Rectal smooth muscle tissue (tissue), 1 donor: ENCODE data around the gene MYO18B.

Experiments used
- H3K27ac ChIP-seq: one replicate; pipeline ENCODE4 v1.7.0; 2013; ENCODE audit warnings: low read depth, low read length, inconsistent platforms
- H3K27me3 ChIP-seq: one replicate; pipeline ENCODE4 v1.7.0; 2013; ENCODE audit warnings: low read length; ENCODE audit not compliant: control insufficient read depth, insufficient read depth
- H3K36me3 ChIP-seq: one replicate; pipeline ENCODE4 v1.7.0; 2013; ENCODE audit warnings: low read length; ENCODE audit not compliant: control insufficient read depth, insufficient read depth
- H3K4me1 ChIP-seq: one replicate; pipeline ENCODE4 v1.7.0; 2013; ENCODE audit warnings: low read length; ENCODE audit not compliant: control insufficient read depth, insufficient read depth
- H3K4me3 ChIP-seq: one replicate; pipeline ENCODE4 v1.7.0; 2013; ENCODE audit warnings: low read length
- H3K9ac ChIP-seq: one replicate; pipeline ENCODE4 v1.7.0; 2013; ENCODE audit warnings: low read length

Gene MYO18B

GRCh38 chr22:25841775-25842174 lies 99.8 kb downstream of the MYO18B start:
- Histone ChIP-seq H3K27me3 (no peaks in the 10 kb centered on the region), H3K36me3 (no peaks in the 10 kb centered on the region), H3K4me3 (no peak overlapping the region), H3K9ac (no peak overlapping the region), H3K27ac (no peak overlapping the region), H3K4me1 (no peaks in the 10 kb centered on the region)

GRCh38 chr22:25843660-25844405 lies 101.8 kb downstream of the MYO18B start:
- Histone ChIP-seq H3K4me1 (no peaks in the 10 kb centered on the region), H3K9ac (no peak overlapping the region), H3K4me3 (no peak overlapping the region), H3K36me3 (no peaks in the 10 kb centered on the region), H3K27me3 (no peaks in the 10 kb centered on the region), H3K27ac (no peak overlapping the region)

GRCh38 chr22:25844601-25845000 lies 102.6 kb downstream of the MYO18B start:
- H3K4me1 ChIP-seq = no peaks in the 10 kb centered on the region
- no peaks in the 10 kb centered on the region for H3K36me3 ChIP-seq
- no peak overlapping the region for H3K27ac ChIP-seq
- no peaks in the 10 kb centered on the region for H3K27me3 ChIP-seq
- H3K4me3 ChIP-seq = no peak overlapping the region
- no peak overlapping the region for H3K9ac ChIP-seq

GRCh38 chr22:25845985-25846745 lies 104.2 kb downstream of the MYO18B start:
- Histone ChIP-seq H3K36me3 (no peaks in the 10 kb centered on the region), H3K4me3 (no peak overlapping the region), H3K27me3 (no peaks in the 10 kb centered on the region), H3K27ac (no peak overlapping the region), H3K9ac (no peak overlapping the region), H3K4me1 (no peaks in the 10 kb centered on the region)

- Histone ChIP-seq H3K4me1 (no peaks in the 10 kb centered on the region), H3K27ac (no peak overlapping the region), H3K4me3 (no peak overlapping the region), H3K9ac (no peak overlapping the region), H3K27me3 (no peaks in the 10 kb centered on the region), H3K36me3 (no peaks in the 10 kb centered on the region)
Measured at GRCh38 chr22:25847451-25847850, 105.5 kb downstream of the MYO18B start.

GRCh38 chr22:25848954-25849353 lies 107.0 kb downstream of the MYO18B start:
- H3K4me1 ChIP-seq = no peaks in the 10 kb centered on the region
- no peak overlapping the region for H3K27ac ChIP-seq
- H3K36me3 ChIP-seq = no peaks in the 10 kb centered on the region
- no peak overlapping the region for H3K4me3 ChIP-seq
- no peak overlapping the region for H3K9ac ChIP-seq
- H3K27me3 ChIP-seq = no peaks in the 10 kb centered on the region

- Histone ChIP-seq H3K9ac (no peak overlapping the region), H3K36me3 (no peaks in the 10 kb centered on the region)
Measured at GRCh38 chr22:25849522-25849921, 107.5 kb downstream of the MYO18B start.

GRCh38 chr22:25852223-25852622 lies 110.2 kb downstream of the MYO18B start:
- Histone ChIP-seq H3K36me3 (no peaks in the 10 kb centered on the region), H3K9ac (no peak overlapping the region), H3K27me3 (no peaks in the 10 kb centered on the region), H3K27ac (no peak overlapping the region), H3K4me1 (no peaks in the 10 kb centered on the region), H3K4me3 (no peak overlapping the region)

More at GRCh38 chr22:25849522-25849921, 107.5 kb downstream of the MYO18B start:
- H3K27me3 ChIP-seq = no peaks in the 10 kb centered on the region
- no peak overlapping the region for H3K4me3 ChIP-seq
- no peak overlapping the region for H3K27ac ChIP-seq
- H3K4me1 ChIP-seq = no peaks in the 10 kb centered on the region

GRCh38 chr22:25853078-25853477 lies 111.1 kb downstream of the MYO18B start:
- no peaks in the 10 kb centered on the region for H3K36me3 ChIP-seq
- H3K9ac ChIP-seq = no peak overlapping the region
- H3K27ac ChIP-seq = no peak overlapping the region
- H3K27me3 ChIP-seq = no peaks in the 10 kb centered on the region
- no peak overlapping the region for H3K4me3 ChIP-seq
- no peaks in the 10 kb centered on the region for H3K4me1 ChIP-seq

- Histone ChIP-seq H3K36me3 (no peaks in the 10 kb centered on the region), H3K4me3 (no peak overlapping the region), H3K27me3 (no peaks in the 10 kb centered on the region), H3K27ac (no peak overlapping the region), H3K9ac (no peak overlapping the region), H3K4me1 (no peaks in the 10 kb centered on the region)
Measured at GRCh38 chr22:25853501-25854284, 111.7 kb downstream of the MYO18B start.

GRCh38 chr22:25869771-25870170 lies 127.8 kb downstream of the MYO18B start:
- no peaks in the 10 kb centered on the region for H3K36me3 ChIP-seq
- no peak overlapping the region for H3K9ac ChIP-seq
- H3K4me1 ChIP-seq = no peaks in the 10 kb centered on the region
- H3K27ac ChIP-seq = no peak overlapping the region
- no peak overlapping the region for H3K4me3 ChIP-seq
- H3K27me3 ChIP-seq = no peaks in the 10 kb centered on the region

- H3K27me3 ChIP-seq = no peaks in the 10 kb centered on the region
- no peaks in the 10 kb centered on the region for H3K4me1 ChIP-seq
- H3K4me3 ChIP-seq = no peak overlapping the region
- H3K27ac ChIP-seq = no peak overlapping the region
- no peak overlapping the region for H3K9ac ChIP-seq
- no peaks in the 10 kb centered on the region for H3K36me3 ChIP-seq
Measured at GRCh38 chr22:25874327-25874726, 132.3 kb downstream of the MYO18B start.
